ENCODE measurements around the gene HIRIP3. TPM values are rescaled to one million over a fixed set of nuclear protein-coding genes. Genes with fewer than 3 reads are reported as not detected.

Gene HIRIP3
- total and polyA plus RNA-seq, 2 of the 4 experiments (the other 2 are of a cell fraction) = 5.0 to 10.5 TPM

- Histone ChIP-seq H2AFZ (replicated peaks; ENCODE audit: low read length, poor library complexity) (no peak overlapping the region), H3K14ac (replicated peaks; ENCODE audit: low read depth, low read length) (no peak overlapping the region), H4K8ac (ENCODE audit: low read depth in 2 of 2, low read length in 2 of 2) (no peak overlapping the region), H3K36me3 (ENCODE audit: control insufficient read depth, insufficient read depth, low read length) (no peaks in the 10 kb centered on the region), H3K9me1 (ENCODE audit: insufficient read depth, low read length) (no peaks in the 10 kb centered on the region), H3K9me3 (ENCODE audit: control insufficient read depth, insufficient read depth, low read length) (no peaks in the 10 kb centered on the region), H3K4ac (ENCODE audit: low read depth, low read length) (no peak overlapping the region), H3K4me2 (ENCODE audit: low read depth, low read length) (no peak overlapping the region), H2AK9ac (replicated peaks; ENCODE audit: low read depth, low read length, poor library complexity) (no peak overlapping the region), H2BK15ac (ENCODE audit: low read depth, low read length) (no peak overlapping the region), H3K4me1 (ENCODE audit: control insufficient read depth, insufficient read depth, low read length) (no peaks in the 10 kb centered on the region), H3K27me3 (ENCODE audit: control insufficient read depth, insufficient read depth, low read length) (peaks cover 62% of the 10 kb centered on the region), H3K9ac (ENCODE audit: low read depth, low read length) (no peak overlapping the region), H2AK5ac (ENCODE audit: low read depth, low read length) (no peak overlapping the region), H3K4me3 (ENCODE audit: insufficient read depth, low read depth, low read length) (no peak overlapping the region), H3K23ac (ENCODE audit: low read depth, low read length) (no peak overlapping the region), H2BK5ac (ENCODE audit: low read depth, low read length, poor library complexity, severe bottlenecking) (no peak overlapping the region), H3K18ac (ENCODE audit: low read depth, low read length) (no peak overlapping the region), H2BK120ac (ENCODE audit: low read depth, low read length) (no peak overlapping the region), H3K27ac (ENCODE audit: insufficient read depth, low read length) (no peak overlapping the region), H4K20me1 (ENCODE audit: insufficient read depth, low read length) (peaks cover 9% of the 10 kb centered on the region; the same call in 1 of the 2 replicates), H4K5ac (ENCODE audit: low read depth, low read length) (no peak overlapping the region), H3K56ac (ENCODE audit: extremely low read depth, insufficient read depth, low read length) (no peak overlapping the region), H2BK20ac (ENCODE audit: low read depth, low read length) (no peak overlapping the region), H3K79me1 (ENCODE audit: low read depth in 1 of 2, low read length in 2 of 2) (no peaks in the 10 kb centered on the region), H4K91ac (ENCODE audit: insufficient read depth, low read depth, low read length) (no peak overlapping the region)
- ChIA-PET POLR2A (ENCODE audit: unreplicated experiment) (no interaction called here), CTCF (no interaction called here)
- intact Hi-C loops (cut with micrococcal nuclease) (no loop called here), dilution Hi-C loops (cut with HindIII; ENCODE audit: low sequenced_read_pairs, unreplicated experiment) (no loop called here), in situ Hi-C loops (cut with MboI; ENCODE audit: low sequenced_read_pairs) (loop anchor here (10.0 kb wide), 1 partner anchor 331 kb away; no protein-coding TSS in a partner anchor)
- ATAC-seq (ENCODE audit: low read depth) (no peak), DNase-seq (no peak)
- no CpG with 5 or more reads among the region's 7 CpGs for WGBS, 2 experiments (ENCODE audit: extremely low coverage in 2 of 2, insufficient read length in 1 of 2)
- no TSS peak for BruUV-seq (replicated peaks)
- TF ChIP-seq CEBPB (IDR thresholded peaks at IDR 0.05; ENCODE audit: low read depth, low read length) (no peak), BHLHE40 (IDR thresholded peaks at IDR 0.05; ENCODE audit: low read depth, low read length) (no peak), CTCF (conservative IDR thresholded peaks at IDR 0.05; ENCODE audit: low read depth, low read length) (no peak), SMC3 (IDR thresholded peaks at IDR 0.05; ENCODE audit: low read depth, low read length) (no peak), USF2 (IDR thresholded peaks at IDR 0.05; ENCODE audit: low read depth, low read length) (no peak), RAD21 (IDR thresholded peaks at IDR 0.05; ENCODE audit: low read length) (no peak), FOS (IDR thresholded peaks at IDR 0.05; ENCODE audit: low read depth, low read length) (no peak), NFE2L2 (IDR thresholded peaks at IDR 0.05; ENCODE audit: low read depth, low read length) (no peak), POLR2A (IDR thresholded peaks at IDR 0.05; ENCODE audit: low read depth, low read length) (no peak), MAFK (IDR thresholded peaks at IDR 0.05; ENCODE audit: low read depth, low read length) (no peak)
Measured at GRCh38 chr16:30025574-30025973, 30.2 kb upstream of the HIRIP3 start.
